Lower leg skin (tissue), 3 donors: ENCODE data around the gene CLEC16A.

Experiments used
- CTCF ChIP-seq, 3 donors: fragments of 450-650 bp; IDR thresholded peaks; one replicate each; pipeline ENCODE4 v1.5.1; 2016; ENCODE audit warnings: antibody characterized with exemption in 3 of 3, mild to moderate bottlenecking in 3 of 3, moderate library complexity in 2 of 3
- POLR2A ChIP-seq, 2 donors: fragments of 450-650 bp; IDR thresholded peaks; one replicate each; pipeline ENCODE4 v1.6.1; 2016 to 2017; ENCODE audit warnings: antibody characterized with exemption in 2 of 2, mild to moderate bottlenecking in 1 of 2, moderate library complexity in 1 of 2

- no peak for TF ChIP-seq CTCF (IDR thresholded peaks at IDR 0.05)
- TF ChIP-seq POLR2A (IDR thresholded peaks at IDR 0.05), result no peak
Measured at GRCh38 chr16:11150190-11150589, 205.8 kb downstream of the CLEC16A start.
